A549 (cell line): ENCODE data around the gene CEP85L. TPM values are rescaled to one million over a fixed set of nuclear protein-coding genes. Genes with fewer than 3 reads are reported as not detected.

ENCODE experiments used
- ATAC-seq, 2 experiments: fragments of 200-7000 bp in 1 of 2; fragments of >200 bp in 1 of 2; cut with Nextera tagmentation in 1 of 2; cut with Tn5 transposase in 1 of 2; 3 replicates each; pipeline versions ENCODE4 v1.8.0 to v1.9.1; 2018 to 2020; ENCODE audit warnings: mild to moderate bottlenecking in 1 of 2, moderate library complexity in 1 of 2
- CTCF ChIA-PET: fragments of 300-600 bp; sonication (Branson Sonifier 250); formaldehyde crosslinking; extraction: SDS; loops from one replicate; lab custom pipeline; 2021; ENCODE audit warnings: antibody characterized with exemption, inconsistent platforms; lab: Yijun Ruan, JAX
- POLR2A ChIA-PET: fragments of 350-600 bp; formaldehyde crosslinking; extraction: SDS; loops from one replicate; lab custom pipeline; 2021; ENCODE audit warnings: antibody characterized with exemption, inconsistent platforms; lab: Yijun Ruan, JAX
- DNase-seq, 2 experiments: peaks; one replicate each; pipeline versions ENCODE4 v3.0.0 to v3.0.0-alpha.2; 2011 to 2016; ENCODE audit warnings: low read depth in 1 of 2, low spot score in 1 of 2
- FAIRE-seq: peaks from 2 replicates; lab custom pipeline; 2011; peaks lifted over from hg19 to GRCh38; lab: Jason Lieb, UNC
- H3K27ac ChIP-seq, 2 experiments: fragments of >200 bp; sonication (Bioruptor Twin); formaldehyde crosslinking; 3 replicates each; pipeline ENCODE4 v1.5.1; 2016 to 2017
- H3K4me1 ChIP-seq: fragments of >200 bp; sonication (Bioruptor Twin); formaldehyde crosslinking; 3 replicates; pipeline ENCODE4 v1.6.1; 2016
- H3K4me2 ChIP-seq: fragments of >200 bp; sonication (Bioruptor Twin); formaldehyde crosslinking; 3 replicates; pipeline ENCODE4 v1.6.1; 2016
- H3K4me3 ChIP-seq: fragments of >200 bp; sonication (Bioruptor Twin); formaldehyde crosslinking; 3 replicates; pipeline ENCODE4 v1.5.1; 2016
- H3K9me3 ChIP-seq: fragments of >200 bp; sonication (Bioruptor Twin); formaldehyde crosslinking; 3 replicates; pipeline ENCODE4 v1.6.1; 2016
- CBX2 ChIP-seq: fragments of 200-600 bp; sonication (generic); IDR thresholded peaks from 2 replicates; pipeline ENCODE4 v1.6.1; 2016; ENCODE audit warnings: low read depth, mild to moderate bottlenecking, borderline replicate concordance
- CHD4 ChIP-seq: fragments of 200-600 bp; sonication (generic); IDR thresholded peaks from 2 replicates; pipeline ENCODE4 v1.6.1; 2016; ENCODE audit warnings: antibody characterized with exemption, mild to moderate bottlenecking, borderline replicate concordance
- EP300 ChIP-seq, 2 experiments: fragments of >200 bp; sonication (Bioruptor Twin); formaldehyde crosslinking; IDR thresholded peaks; 2 replicates in 1 of 2; 3 replicates in 1 of 2; pipeline ENCODE4 v1.6.1; 2016 to 2017
- FOSB ChIP-seq: fragments of 250-450 bp; sonication (Bioruptor Pico); IDR thresholded peaks from 2 replicates; pipeline ENCODE4 v1.5.0; 2020; ENCODE audit warnings: mild to moderate bottlenecking, moderate library complexity
- FOXS1 ChIP-seq: fragments of 250-450 bp; sonication (Bioruptor Pico); IDR thresholded peaks from 2 replicates; pipeline ENCODE4 v1.5.0; 2020; ENCODE audit warnings: mild to moderate bottlenecking, moderate library complexity
- HDAC2 ChIP-seq: fragments of 200-600 bp; sonication (generic); IDR thresholded peaks from 2 replicates; pipeline ENCODE4 v1.6.1; 2016
- HEYL ChIP-seq: fragments of 250-450 bp; sonication (Bioruptor Pico); IDR thresholded peaks from 2 replicates; pipeline ENCODE4 v1.8.0; 2021; ENCODE audit warnings: mild to moderate bottlenecking, moderate library complexity
- HOXB13 ChIP-seq: fragments of 250-450 bp; sonication (Bioruptor Pico); IDR thresholded peaks from 2 replicates; pipeline ENCODE4 v1.5.0; 2020; ENCODE audit warnings: low read depth, mild to moderate bottlenecking, moderate library complexity
- KDM5A ChIP-seq: fragments of 200-600 bp; sonication (generic); IDR thresholded peaks from 2 replicates; pipeline ENCODE4 v1.6.1; 2016; ENCODE audit warnings: antibody characterized with exemption, mild to moderate bottlenecking
- MYC ChIP-seq: IDR thresholded peaks from 2 replicates; pipeline ENCODE4 v1.6.1; 2012; ENCODE audit warnings: mild to moderate bottlenecking, inconsistent platforms, low read length, improper control_type of control experiment, borderline replicate concordance
- NPAS2 ChIP-seq: fragments of 250-450 bp; sonication (Bioruptor Pico); IDR thresholded peaks from 2 replicates; pipeline ENCODE4 v1.8.0; 2022; ENCODE audit warnings: mild to moderate bottlenecking, moderate library complexity, borderline replicate concordance
- NR3C1 ChIP-seq: fragments of >200 bp; sonication (Bioruptor Twin); formaldehyde crosslinking; IDR thresholded peaks from 3 replicates; pipeline ENCODE4 v1.6.1; 2017
- POLR2AphosphoS2 ChIP-seq: conservative IDR thresholded peaks from 2 replicates; pipeline ENCODE4 v1.6.1; 2012; ENCODE audit warnings: low read length, improper control_type of control experiment, inconsistent platforms
- RAD21 ChIP-seq, 2 experiments: fragments of >200 bp in 1 of 2; sonication (Bioruptor Twin) in 1 of 2; formaldehyde crosslinking in 1 of 2; IDR thresholded peaks in 1 of 2; conservative IDR thresholded peaks in 1 of 2; 2 replicates in 1 of 2; 3 replicates in 1 of 2; pipeline ENCODE4 v1.6.1; 2012 to 2018; ENCODE audit warnings: inconsistent platforms in 1 of 2
- RARB ChIP-seq: fragments of 250-450 bp; sonication (Bioruptor Pico); IDR thresholded peaks from 2 replicates; pipeline ENCODE4 v1.8.0; 2021; ENCODE audit warnings: mild to moderate bottlenecking, moderate library complexity
- RFX5 ChIP-seq: fragments of 450-650 bp; IDR thresholded peaks from 2 replicates; pipeline ENCODE4 v1.7.1; 2014; ENCODE audit warnings: antibody characterized with exemption, mild to moderate bottlenecking, moderate library complexity
- SMC3 ChIP-seq: fragments of >200 bp; sonication (Bioruptor Twin); formaldehyde crosslinking; IDR thresholded peaks from 3 replicates; pipeline ENCODE4 v1.6.1; 2018; ENCODE audit warnings: inconsistent platforms
- TFCP2L1 ChIP-seq: fragments of 250-450 bp; sonication (Bioruptor Pico); IDR thresholded peaks from 2 replicates; pipeline ENCODE4 v1.5.0; 2021; ENCODE audit warnings: mild to moderate bottlenecking
- TP53 ChIP-seq: fragments of 250-450 bp; sonication (Bioruptor Pico); IDR thresholded peaks from 2 replicates; pipeline ENCODE4 v1.5.0; 2021; ENCODE audit warnings: mild to moderate bottlenecking, moderate library complexity
- ZC3H11A ChIP-seq: fragments of 450-650 bp; IDR thresholded peaks from 2 replicates; pipeline ENCODE4 v1.6.1; 2014; ENCODE audit warnings: antibody characterized with exemption, mild to moderate bottlenecking
- ZSCAN20 ChIP-seq: fragments of 250-450 bp; sonication (Bioruptor Pico); IDR thresholded peaks from 2 replicates; pipeline ENCODE4 v1.8.0; 2022; ENCODE audit warnings: mild to moderate bottlenecking, moderate library complexity
- WGBS: methylation state at CpG from one replicate; pipeline ENCODE4 v1.1.6; 2017; ENCODE audit errors: missing lambda C conversion rate; 5-methylcytosine and 5-hydroxymethylcytosine counted together
- polyA plus RNA-seq, 4 experiments: library from polyadenylated mRNA; depleted of rRNA in 3 of 4; stranded (reverse); fragments of >200 nt; fragmentation: RNase III in 1 of 4; extraction: RNeasy Plus Mini Kit Qiagen cat#74134 plus additional on column Dnase treatment in 1 of 4; gene quantifications; 2 replicates in 3 of 4; 3 replicates in 1 of 4; pipeline ENCODE4 v1.2.3, GENCODE V29; 2011 to 2017
- TF ChIP-seq, protein P1 (sequence below): fragments of >200 bp; sonication (Bioruptor Twin); formaldehyde crosslinking; IDR thresholded peaks from 3 replicates; pipeline ENCODE4 v1.6.1; 2016
- TF ChIP-seq, protein P2 (sequence below): IDR thresholded peaks from 2 replicates; pipeline ENCODE4 v1.6.1; 2012
- TF ChIP-seq, protein P3 (sequence below): IDR thresholded peaks from 2 replicates; pipeline ENCODE4 v1.6.1; 2012; ENCODE audit warnings: low read depth, borderline replicate concordance

Gene CEP85L
- polyA plus RNA-seq, 2 of the 4 experiments (the other 2 are of a cell fraction): 1.3 to 3.4 TPM

DNA sequence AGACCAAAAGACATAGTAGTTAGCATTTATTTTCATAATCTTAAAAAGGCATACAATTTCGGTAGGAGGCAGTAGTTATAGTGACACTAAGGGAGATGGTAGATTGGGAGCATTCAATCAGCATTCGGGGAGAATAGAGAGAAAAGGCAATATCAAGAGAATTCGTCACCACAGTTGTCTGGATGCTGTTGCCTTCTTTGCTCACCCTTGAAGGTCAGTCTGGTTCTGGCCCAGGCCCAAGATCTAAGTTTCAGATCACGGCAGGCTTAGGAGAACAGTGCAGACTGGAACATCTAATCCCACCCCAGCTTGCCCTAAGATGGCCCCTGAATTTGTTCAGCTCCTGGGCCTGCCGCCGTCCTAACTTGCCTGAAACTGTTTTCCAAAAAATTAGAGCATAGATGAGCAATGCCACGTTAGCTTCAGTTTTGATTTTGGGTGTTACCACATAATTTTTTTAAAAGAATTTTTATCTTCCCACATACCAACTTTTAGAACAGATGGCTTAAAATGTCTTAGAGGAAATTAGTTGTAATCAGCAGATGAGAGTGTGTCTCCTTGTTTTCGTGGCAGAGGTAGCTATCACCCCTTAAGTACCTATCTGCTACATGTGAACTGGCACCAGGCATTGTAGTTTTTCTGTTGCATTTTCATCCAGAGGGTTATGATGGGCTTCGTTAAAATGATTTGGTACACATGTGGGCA lies 8.3 kb upstream of the CEP85L start:
- WGBS: 70% methylated on average over 9 of the region's 9 CpGs
- POLR2A ChIA-PET: interaction anchor here (1.5 kb wide), 1 partner anchor 8 kb away, joined by 4 read pairs; the partner anchor contains the start of gene CEP85L
- ATAC-seq: no peak

DNA sequence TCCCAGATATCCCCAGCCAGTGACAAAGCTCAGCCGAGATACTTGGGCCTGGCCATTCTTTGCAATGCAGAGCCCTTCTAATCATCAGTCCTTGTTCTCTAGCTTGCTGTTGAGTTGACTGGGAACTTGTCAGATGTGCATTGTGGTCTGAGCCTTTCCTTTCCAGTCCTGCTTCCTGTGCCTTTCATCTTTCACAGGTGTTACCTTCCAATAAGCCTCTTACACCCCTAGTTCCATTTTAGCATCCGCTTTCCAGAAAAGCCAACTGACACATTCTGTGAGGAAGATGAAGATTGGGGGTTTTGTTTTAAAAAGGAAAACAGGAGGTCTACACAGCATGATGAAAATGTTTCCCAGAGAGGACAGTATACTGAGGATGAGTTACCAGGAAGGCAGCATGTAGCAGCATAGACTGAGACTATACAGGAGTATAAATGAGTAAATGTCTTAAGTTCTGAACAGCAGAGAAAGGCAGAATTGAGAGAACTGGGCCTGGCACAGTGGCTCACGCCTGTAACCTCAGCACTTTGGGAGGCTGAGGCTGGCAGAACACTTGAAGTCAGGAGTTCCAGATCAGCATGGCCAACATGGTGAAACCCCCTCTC lies 5.6 kb upstream of the CEP85L start:
- 0 out of 3 replicates have a peak, but pooled peaks cover 4% of the 10 kb centered on the region for H3K4me1 ChIP-seq
- no peaks in the 10 kb centered on the region for H3K9me3 ChIP-seq
- DNase-seq: no peak
- FAIRE-seq: no peak
- TF ChIP-seq RARB (CRISPR knock-in tag) (no peak), KDM5A (no peak), EP300 (IDR thresholded peaks at IDR 0.05) (no peak), CHD4 (no peak), FOSB (no peak), ZSCAN20 (CRISPR knock-in tag) (no peak), FOXS1 (CRISPR knock-in tag) (no peak), HEYL (CRISPR knock-in tag) (no peak), CBX2 (no peak), RFX5 (no peak), MYC (no peak), HOXB13 (no peak), NPAS2 (CRISPR knock-in tag) (no peak)
- TF ChIP-seq, protein P1, sequence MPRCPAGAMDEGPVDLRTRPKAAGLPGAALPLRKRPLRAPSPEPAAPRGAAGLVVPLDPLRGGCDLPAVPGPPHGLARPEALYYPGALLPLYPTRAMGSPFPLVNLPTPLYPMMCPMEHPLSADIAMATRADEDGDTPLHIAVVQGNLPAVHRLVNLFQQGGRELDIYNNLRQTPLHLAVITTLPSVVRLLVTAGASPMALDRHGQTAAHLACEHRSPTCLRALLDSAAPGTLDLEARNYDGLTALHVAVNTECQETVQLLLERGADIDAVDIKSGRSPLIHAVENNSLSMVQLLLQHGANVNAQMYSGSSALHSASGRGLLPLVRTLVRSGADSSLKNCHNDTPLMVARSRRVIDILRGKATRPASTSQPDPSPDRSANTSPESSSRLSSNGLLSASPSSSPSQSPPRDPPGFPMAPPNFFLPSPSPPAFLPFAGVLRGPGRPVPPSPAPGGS: no peak
- TF ChIP-seq, protein P2, sequence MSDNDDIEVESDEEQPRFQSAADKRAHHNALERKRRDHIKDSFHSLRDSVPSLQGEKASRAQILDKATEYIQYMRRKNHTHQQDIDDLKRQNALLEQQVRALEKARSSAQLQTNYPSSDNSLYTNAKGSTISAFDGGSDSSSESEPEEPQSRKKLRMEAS: no peak
- TF ChIP-seq, protein P3, sequence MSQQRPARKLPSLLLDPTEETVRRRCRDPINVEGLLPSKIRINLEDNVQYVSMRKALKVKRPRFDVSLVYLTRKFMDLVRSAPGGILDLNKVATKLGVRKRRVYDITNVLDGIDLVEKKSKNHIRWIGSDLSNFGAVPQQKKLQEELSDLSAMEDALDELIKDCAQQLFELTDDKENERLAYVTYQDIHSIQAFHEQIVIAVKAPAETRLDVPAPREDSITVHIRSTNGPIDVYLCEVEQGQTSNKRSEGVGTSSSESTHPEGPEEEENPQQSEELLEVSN: no peak
- POLR2A ChIA-PET: no interaction called here
- no peak for ATAC-seq
- no peak overlapping the region for H3K27ac ChIP-seq
- no peak overlapping the region for H3K4me2 ChIP-seq
- WGBS: 86% methylated on average over 3 of the region's 3 CpGs
- no peak overlapping the region for H3K4me3 ChIP-seq
- CTCF ChIA-PET: no interaction called here

More for the DNA sequence above, 8.3 kb upstream of the CEP85L start:
- no peak overlapping the region for H3K27ac ChIP-seq
- H3K4me2 ChIP-seq: no peak overlapping the region
- CTCF ChIA-PET: interaction anchor here (0.8 kb wide), 1 partner anchor 24 kb away, joined by 3 read pairs; no protein-coding TSS in a partner anchor
- no peak for FAIRE-seq
- no peak for DNase-seq
- no peaks in the 10 kb centered on the region for H3K4me1 ChIP-seq
- no peak for TF ChIP-seq RFX5
- no peak for TF ChIP-seq ZSCAN20 (CRISPR knock-in tag)
- no peak for TF ChIP-seq RAD21 (conservative IDR thresholded peaks at IDR 0.05 in 1 of 2, IDR thresholded peaks at IDR 0.05 in 1 of 2)
- TF ChIP-seq TP53 (CRISPR knock-in tag): no peak
- no peak for TF ChIP-seq POLR2AphosphoS2
- no peak for TF ChIP-seq EP300 (IDR thresholded peaks at IDR 0.05)
- TF ChIP-seq ZC3H11A: no peak
- no peak for TF ChIP-seq HOXB13
- no peak for TF ChIP-seq CHD4
- no peak for TF ChIP-seq TFCP2L1 (CRISPR knock-in tag)
- TF ChIP-seq SMC3: no peak
- TF ChIP-seq HDAC2: no peak
- TF ChIP-seq NR3C1: no peak
- H3K4me3 ChIP-seq: no peak overlapping the region
- H3K9me3 ChIP-seq: no peaks in the 10 kb centered on the region
